Measurements from ENCODE around the gene MORN1.

MORN1 gene

GRCh38 chr1:2372551-2373490, 18.5 kb downstream of the MORN1 start:
- no peak for DNase-seq (ENCODE audit: low read depth)

GRCh38 chr1:2368053-2368744, 23.2 kb downstream of the MORN1 start:
- no peak for DNase-seq (ENCODE audit: low read depth)

GRCh38 chr1:2363847-2364513, 27.4 kb downstream of the MORN1 start:
- DNase-seq (ENCODE audit: low read depth): no peak

GRCh38 chr1:2360588-2361364, 30.6 kb downstream of the MORN1 start:
- DNase-seq (ENCODE audit: low read depth): no peak

- no peak for DNase-seq (ENCODE audit: low read depth)
These were observed 32.4 kb downstream of the MORN1 start for GRCh38 chr1:2358651-2359640.

GRCh38 chr1:2358072-2358471, 33.3 kb downstream of the MORN1 start:
- DNase-seq (ENCODE audit: low read depth): no peak

GRCh38 chr1:2356911-2357845, 34.2 kb downstream of the MORN1 start:
- DNase-seq (ENCODE audit: low read depth): no peak

- DNase-seq (ENCODE audit: low read depth): no peak
These were observed 35.0 kb downstream of the MORN1 start for GRCh38 chr1:2356401-2356800.

GRCh38 chr1:2355373-2356261, 35.7 kb downstream of the MORN1 start:
- no peak for DNase-seq (ENCODE audit: low read depth)

GRCh38 chr1:2354511-2355372, 36.6 kb downstream of the MORN1 start:
- DNase-seq (ENCODE audit: low read depth): no peak

- no peak for DNase-seq (ENCODE audit: low read depth)
These were observed 37.6 kb downstream of the MORN1 start for GRCh38 chr1:2353551-2354438.

- DNase-seq (ENCODE audit: low read depth): no peak
These were observed 38.3 kb downstream of the MORN1 start for GRCh38 chr1:2352897-2353550.

- no peak for DNase-seq (ENCODE audit: low read depth)
These were observed 38.9 kb downstream of the MORN1 start for GRCh38 chr1:2352341-2352896.

- no peak for DNase-seq (ENCODE audit: low read depth)
These were observed 39.6 kb downstream of the MORN1 start for GRCh38 chr1:2351723-2352122.

GRCh38 chr1:2350911-2351655, 40.3 kb downstream of the MORN1 start:
- DNase-seq (ENCODE audit: low read depth): no peak
